Urinary bladder (tissue), 4 donors: ENCODE data around the gene GPHN. TPM values are rescaled to one million over a fixed set of nuclear protein-coding genes. Genes with fewer than 3 reads are reported as not detected.

Experiments
- DNase-seq: peaks from one replicate; pipeline ENCODE4 v3.0.0-alpha.2; 2015; ENCODE audit errors: extremely low spot score
- H3K27ac ChIP-seq: one replicate; pipeline ENCODE4 v1.5.1; 2013; ENCODE audit warnings: low read depth, mild to moderate bottlenecking, moderate library complexity
- H3K36me3 ChIP-seq: one replicate; pipeline ENCODE4 v1.6.1; 2013; ENCODE audit warnings: mild to moderate bottlenecking, moderate library complexity; ENCODE audit not compliant: insufficient read depth
- H3K4me1 ChIP-seq: one replicate; pipeline ENCODE4 v1.6.1; 2013; ENCODE audit warnings: mild to moderate bottlenecking, moderate library complexity; ENCODE audit not compliant: insufficient read depth
- H3K4me3 ChIP-seq: one replicate; pipeline ENCODE4 v1.5.1; 2013; ENCODE audit warnings: low read depth, low read length
- WGBS: extraction: QIAGEN DNeasy Blood & Tissue Kit; methylation state at CpG from one replicate; pipeline ENCODE4 v1.1.7; 2013; 5-methylcytosine and 5-hydroxymethylcytosine counted together
- polyA plus RNA-seq: library from polyadenylated mRNA; stranded (reverse); fragments of 200-250 nt; gene quantifications from one replicate; pipeline ENCODE4 v1.2.3, GENCODE V29; 2013
- total RNA-seq: library from RNA; depleted of rRNA; stranded (reverse); fragments of >200 nt; gene quantifications from one replicate; pipeline ENCODE4 v1.2.3, GENCODE V29; 2014
- donor health status: healthy with polysubstance abuse.
- donor health status: healthy.

Gene GPHN
- total and polyA plus RNA-seq, 2 donors, result 14.6 to 18.1 TPM

- no peaks in the 10 kb centered on the region for H3K36me3 ChIP-seq
- WGBS, result 49% methylated on average over 1 of the region's 1 CpG
- no peak overlapping the region for H3K4me3 ChIP-seq
- no peak for DNase-seq
- H3K4me1 ChIP-seq, result no peaks in the 10 kb centered on the region
- H3K27ac ChIP-seq, result no peak overlapping the region
Observed at GRCh38 chr14:67068251-67068650, 560.3 kb downstream of the GPHN start.

GRCh38 chr14:67071506-67071905 lies 563.6 kb downstream of the GPHN start:
- no peak for DNase-seq
- Histone ChIP-seq H3K4me3 (no peak overlapping the region), H3K36me3 (no peaks in the 10 kb centered on the region), H3K4me1 (no peaks in the 10 kb centered on the region), H3K27ac (no peak overlapping the region)
- 82% methylated on average over 3 of the region's 3 CpGs for WGBS

DNA sequence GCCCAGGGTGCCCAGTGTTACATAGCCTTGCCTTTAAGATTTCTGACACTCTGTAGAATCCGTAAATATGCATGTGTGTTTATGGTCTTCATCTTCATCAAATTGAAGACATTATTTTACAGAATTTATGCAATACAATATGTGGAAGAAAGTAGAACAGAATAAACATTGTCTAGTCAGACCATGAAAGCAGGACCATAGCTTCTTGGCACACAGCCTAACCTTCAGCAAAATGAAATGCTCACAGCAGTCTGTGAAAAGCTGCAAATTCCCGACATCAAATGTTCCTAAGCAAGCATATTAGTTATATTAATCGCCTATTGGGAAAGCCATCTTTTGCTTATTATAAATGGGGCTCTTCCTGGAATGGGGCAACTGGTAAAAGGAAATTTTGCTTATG lies 570.0 kb downstream of the GPHN start:
- Histone ChIP-seq H3K4me1 (no peaks in the 10 kb centered on the region), H3K27ac (no peak overlapping the region), H3K36me3 (no peaks in the 10 kb centered on the region), H3K4me3 (no peak overlapping the region)
- no peak for DNase-seq
- WGBS, result 67% methylated on average over 3 of the region's 3 CpGs

DNA sequence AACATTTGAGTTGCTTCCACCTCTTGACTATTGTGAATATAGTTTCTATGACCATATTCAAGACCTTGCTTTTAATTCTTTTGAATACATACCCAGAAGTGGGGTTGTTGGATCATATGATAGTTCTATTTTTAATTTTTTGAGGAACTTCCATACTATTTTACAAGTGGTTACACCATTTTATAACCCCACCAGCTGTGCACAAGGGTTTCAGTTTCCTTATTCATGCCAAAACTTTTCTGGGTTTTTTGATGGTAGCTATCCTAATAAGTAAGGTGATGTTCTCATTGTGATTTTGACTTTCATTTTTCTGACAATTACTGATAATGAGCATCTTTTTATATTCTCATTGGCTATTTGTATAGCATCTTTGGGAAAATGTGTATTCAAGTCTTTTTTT lies 571.9 kb downstream of the GPHN start:
- no peak for DNase-seq
- H3K27ac ChIP-seq, result no peak overlapping the region
- no peak overlapping the region for H3K4me3 ChIP-seq
- H3K36me3 ChIP-seq, result no peaks in the 10 kb centered on the region
- no peaks in the 10 kb centered on the region for H3K4me1 ChIP-seq

DNA sequence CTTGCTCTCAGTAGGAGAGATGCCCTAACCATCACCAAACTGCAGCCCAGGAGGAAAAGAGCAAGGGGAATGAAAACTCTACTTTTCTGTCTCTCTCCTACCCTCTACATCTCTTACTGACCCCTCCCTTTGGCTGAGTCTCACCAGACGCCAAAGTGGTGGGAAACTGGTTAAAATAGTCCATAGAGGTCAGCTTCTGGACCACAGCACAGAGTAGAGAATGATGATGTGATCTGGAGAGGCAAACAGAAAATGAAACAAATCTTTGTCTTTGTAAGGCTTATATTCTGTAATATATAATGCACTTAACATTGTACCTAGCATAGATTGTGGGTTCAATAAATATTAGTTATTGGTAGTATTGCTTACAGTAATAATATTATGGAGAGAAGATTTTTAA lies 600.3 kb downstream of the GPHN start:
- DNase-seq, result no peak
- H3K27ac ChIP-seq, result no peak overlapping the region

DNA sequence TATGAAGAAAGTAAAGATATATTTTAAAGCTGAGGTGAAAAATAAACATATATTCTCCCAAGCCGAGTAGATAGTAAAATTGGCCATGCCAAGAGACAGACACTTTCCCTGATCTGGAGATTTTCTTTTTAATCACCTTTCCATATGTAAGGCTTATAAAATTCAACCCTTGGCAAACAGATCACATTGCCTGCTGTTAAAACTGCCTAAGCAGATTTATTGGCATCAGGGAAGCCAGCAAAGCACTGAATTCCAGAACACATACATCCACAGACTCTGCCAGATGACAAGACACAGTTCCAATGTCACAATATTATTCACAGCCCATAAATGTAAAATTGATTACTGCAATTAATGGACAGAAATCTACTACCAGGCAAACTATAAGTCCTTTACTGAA lies 603.1 kb downstream of the GPHN start:
- WGBS, result 30% methylated on average over 1 of the region's 1 CpG
- no peak overlapping the region for H3K4me3 ChIP-seq
- H3K27ac ChIP-seq, result no peak overlapping the region
- no peak for DNase-seq
- no peaks in the 10 kb centered on the region for H3K4me1 ChIP-seq
- peaks cover 2% of the 10 kb centered on the region for H3K36me3 ChIP-seq

More for the DNA sequence above, 600.3 kb downstream of the GPHN start:
- H3K4me3 ChIP-seq, result no peak overlapping the region
- H3K36me3 ChIP-seq, result peaks cover 2% of the 10 kb centered on the region
- no peaks in the 10 kb centered on the region for H3K4me1 ChIP-seq
- WGBS, result 89% methylated on average over 1 of the region's 1 CpG

DNA sequence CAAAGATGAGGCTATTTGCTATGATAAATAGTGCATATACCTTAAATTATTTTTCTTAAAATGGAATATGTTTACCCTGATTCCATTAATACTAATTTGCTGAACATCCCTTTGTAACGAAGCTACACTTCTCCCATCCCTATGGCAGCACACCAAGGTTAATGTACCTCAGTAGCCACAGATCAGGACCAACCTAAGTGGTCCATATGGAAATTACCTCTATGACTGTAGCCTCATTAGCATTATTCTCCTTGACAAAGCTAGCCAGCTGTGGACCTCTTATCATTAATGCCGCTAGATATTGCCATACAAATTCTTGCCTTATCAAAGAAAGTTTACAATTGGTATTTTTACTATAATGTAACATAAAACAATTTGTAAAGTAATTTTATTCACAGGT lies 604.4 kb downstream of the GPHN start:
- Histone ChIP-seq H3K36me3 (peaks cover 2% of the 10 kb centered on the region), H3K4me3 (no peak overlapping the region), H3K27ac (no peak overlapping the region), H3K4me1 (no peaks in the 10 kb centered on the region)
- WGBS, result 93% methylated on average over 2 of the region's 2 CpGs
- no peak for DNase-seq

DNA sequence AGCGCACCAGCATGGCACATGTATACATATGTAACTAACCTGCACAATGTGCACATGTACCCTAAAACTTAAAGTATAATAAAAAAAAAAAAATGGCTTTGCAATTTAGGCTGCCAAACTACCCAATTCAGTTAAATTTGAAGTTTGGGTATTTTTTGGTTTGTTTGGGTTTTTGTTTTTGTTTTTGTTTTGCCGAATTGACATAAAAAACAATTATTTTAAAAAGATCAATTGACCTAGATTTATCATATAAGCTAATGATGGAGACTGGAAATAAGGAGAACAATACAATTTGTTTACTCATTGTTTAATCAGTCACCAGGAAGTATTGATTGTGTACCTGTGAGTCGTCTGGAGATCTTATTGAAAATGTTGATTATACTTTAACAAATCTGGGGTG lies 619.2 kb downstream of the GPHN start:
- no peak for DNase-seq
- 87% methylated on average over 3 of the region's 3 CpGs for WGBS
- Histone ChIP-seq H3K4me1 (no peaks in the 10 kb centered on the region), H3K4me3 (no peak overlapping the region), H3K36me3 (peaks cover 2% of the 10 kb centered on the region), H3K27ac (no peak overlapping the region)

DNA sequence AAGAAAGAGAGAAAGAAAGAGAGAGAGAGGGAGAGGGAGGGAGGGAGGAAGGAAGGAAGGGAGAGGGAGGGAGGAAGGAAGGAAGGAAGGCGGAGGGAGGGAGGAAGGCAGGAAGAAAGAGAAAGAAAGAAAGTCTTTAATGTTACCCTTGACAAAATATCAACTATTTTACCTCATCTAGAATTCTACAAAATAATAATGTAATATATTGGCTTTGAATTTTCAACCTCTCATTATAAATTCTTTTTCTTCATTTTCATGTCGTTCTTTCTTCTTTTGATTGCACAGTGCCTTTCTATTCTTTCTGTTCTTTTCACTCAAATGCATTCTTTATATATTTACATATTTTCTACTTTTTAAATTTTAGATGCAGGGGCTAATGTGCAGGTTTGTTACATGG lies 621.8 kb downstream of the GPHN start:
- Histone ChIP-seq H3K4me3 (no peak overlapping the region), H3K36me3 (no peaks in the 10 kb centered on the region), H3K4me1 (no peaks in the 10 kb centered on the region), H3K27ac (no peak overlapping the region)
- DNase-seq, result no peak
- 93% methylated on average over 2 of the region's 2 CpGs for WGBS

DNA sequence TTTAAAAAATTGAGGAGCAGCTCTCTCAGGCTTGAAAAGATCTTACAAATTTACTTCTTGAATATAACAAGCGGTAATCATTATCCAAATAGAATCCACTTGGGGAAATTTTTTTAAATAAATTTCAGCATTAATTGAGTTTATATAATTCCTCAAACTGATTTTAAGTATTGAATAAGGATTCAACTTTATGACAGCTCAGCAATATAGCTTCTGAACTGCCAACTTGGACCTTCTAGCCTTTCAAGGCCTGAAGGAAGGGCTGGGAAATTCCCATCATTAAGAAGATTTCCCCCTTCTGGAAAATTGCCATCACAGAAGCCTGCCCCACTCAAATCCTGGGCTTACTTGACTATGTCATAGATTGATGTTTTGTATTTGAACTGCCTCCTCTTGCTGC lies 623.7 kb downstream of the GPHN start:
- Histone ChIP-seq H3K4me3 (no peak overlapping the region), H3K27ac (no peak overlapping the region), H3K36me3 (no peaks in the 10 kb centered on the region), H3K4me1 (no peaks in the 10 kb centered on the region)
- 99% methylated on average over 1 of the region's 1 CpG for WGBS
- no peak for DNase-seq

DNA sequence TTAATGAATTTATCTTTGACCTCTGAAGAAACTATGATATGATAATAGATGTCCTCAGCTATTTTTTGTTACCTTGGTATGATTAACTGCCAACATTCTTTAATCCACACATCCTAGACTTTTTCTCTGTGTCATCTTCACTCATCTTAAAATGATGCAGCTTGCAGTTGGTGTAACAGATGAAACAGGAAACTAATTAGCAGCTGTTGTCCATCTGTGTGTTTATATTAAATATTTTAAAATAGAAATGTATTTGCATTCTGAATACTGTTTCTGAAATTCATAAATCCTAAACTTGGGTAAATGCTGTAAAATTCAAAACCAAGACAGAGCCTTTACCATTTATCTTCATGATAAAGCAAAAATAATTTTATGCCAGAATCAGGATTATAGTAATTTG lies 625.2 kb downstream of the GPHN start:
- Histone ChIP-seq H3K36me3 (no peaks in the 10 kb centered on the region), H3K4me1 (no peaks in the 10 kb centered on the region), H3K4me3 (no peak overlapping the region), H3K27ac (no peak overlapping the region)
- DNase-seq, result no peak

DNA sequence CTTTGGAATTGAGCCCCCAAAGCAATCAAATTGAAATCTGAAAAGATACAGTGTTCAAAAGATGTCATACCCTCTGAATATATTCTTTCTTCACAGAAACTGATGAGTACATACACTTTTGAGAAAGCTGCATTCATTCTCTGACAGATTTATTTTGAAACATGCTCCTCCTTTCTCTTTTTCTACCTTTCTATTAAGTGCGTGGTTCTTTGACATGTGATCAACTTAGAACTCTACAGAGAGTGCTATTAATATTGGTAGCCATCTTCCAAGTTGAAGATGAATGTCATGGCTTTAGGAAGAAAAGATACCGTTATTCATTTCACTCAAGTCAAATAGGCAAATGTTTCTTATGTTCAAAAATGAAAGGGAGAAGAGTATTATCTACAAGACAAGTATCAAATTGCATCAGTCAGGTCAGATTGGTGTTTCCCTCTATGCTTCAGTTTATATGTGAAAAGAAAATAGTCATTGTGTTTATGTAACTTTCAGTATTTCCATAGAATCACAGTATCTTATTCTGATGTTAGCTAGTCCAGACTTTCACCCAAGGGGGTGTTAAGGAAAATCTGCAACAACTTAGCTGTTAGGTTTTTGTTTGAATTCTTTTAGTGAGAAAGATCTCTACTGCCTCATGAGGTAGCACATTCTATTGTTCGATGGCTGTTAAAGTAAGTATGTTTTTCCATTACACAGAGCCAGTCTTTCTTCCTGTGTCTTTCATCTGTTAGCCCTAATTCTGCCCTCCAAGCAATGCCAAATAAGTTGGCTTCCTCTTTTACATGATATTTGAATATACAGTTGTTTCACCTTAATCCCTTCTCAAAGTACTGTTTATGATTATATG lies 625.9 kb downstream of the GPHN start:
- H3K4me1 ChIP-seq, result no peaks in the 10 kb centered on the region
- WGBS, result 73% methylated on average over 3 of the region's 3 CpGs
- no peaks in the 10 kb centered on the region for H3K36me3 ChIP-seq
- DNase-seq, result no peak
- H3K4me3 ChIP-seq, result no peak overlapping the region
- no peak overlapping the region for H3K27ac ChIP-seq

- Histone ChIP-seq H3K4me3 (no peak overlapping the region), H3K36me3 (no peaks in the 10 kb centered on the region), H3K27ac (no peak overlapping the region), H3K4me1 (no peaks in the 10 kb centered on the region)
- no peak for DNase-seq
Observed at GRCh38 chr14:67137744-67138371, 629.9 kb downstream of the GPHN start.

DNA sequence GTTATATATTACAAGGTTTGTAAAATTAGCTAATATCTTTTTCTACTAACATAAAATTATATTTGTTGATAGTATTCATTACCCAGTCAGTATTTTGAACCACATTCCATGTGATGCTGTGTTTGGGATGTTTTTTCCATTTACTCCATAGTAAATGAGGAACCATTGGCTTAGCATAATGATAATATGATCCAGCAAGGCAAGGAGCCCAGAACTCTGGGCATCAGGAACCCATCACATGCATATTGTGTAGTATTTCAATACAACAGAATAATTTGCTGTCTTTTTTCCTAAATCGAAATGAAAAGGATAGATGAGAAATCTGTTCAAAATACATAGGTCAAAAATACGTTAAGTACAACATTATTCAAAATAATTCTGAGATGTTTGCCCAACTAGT lies 632.6 kb downstream of the GPHN start:
- WGBS, result 79% methylated on average over 2 of the region's 2 CpGs
- Histone ChIP-seq H3K4me3 (no peak overlapping the region), H3K4me1 (no peaks in the 10 kb centered on the region), H3K27ac (no peak overlapping the region), H3K36me3 (no peaks in the 10 kb centered on the region)
- no peak for DNase-seq
